ENCODE measurements around the gene FBH1.

GRCh38 chr10:5963071-5963470 lies 73.0 kb downstream of the FBH1 start:
- TF ChIP-seq, protein P1, sequence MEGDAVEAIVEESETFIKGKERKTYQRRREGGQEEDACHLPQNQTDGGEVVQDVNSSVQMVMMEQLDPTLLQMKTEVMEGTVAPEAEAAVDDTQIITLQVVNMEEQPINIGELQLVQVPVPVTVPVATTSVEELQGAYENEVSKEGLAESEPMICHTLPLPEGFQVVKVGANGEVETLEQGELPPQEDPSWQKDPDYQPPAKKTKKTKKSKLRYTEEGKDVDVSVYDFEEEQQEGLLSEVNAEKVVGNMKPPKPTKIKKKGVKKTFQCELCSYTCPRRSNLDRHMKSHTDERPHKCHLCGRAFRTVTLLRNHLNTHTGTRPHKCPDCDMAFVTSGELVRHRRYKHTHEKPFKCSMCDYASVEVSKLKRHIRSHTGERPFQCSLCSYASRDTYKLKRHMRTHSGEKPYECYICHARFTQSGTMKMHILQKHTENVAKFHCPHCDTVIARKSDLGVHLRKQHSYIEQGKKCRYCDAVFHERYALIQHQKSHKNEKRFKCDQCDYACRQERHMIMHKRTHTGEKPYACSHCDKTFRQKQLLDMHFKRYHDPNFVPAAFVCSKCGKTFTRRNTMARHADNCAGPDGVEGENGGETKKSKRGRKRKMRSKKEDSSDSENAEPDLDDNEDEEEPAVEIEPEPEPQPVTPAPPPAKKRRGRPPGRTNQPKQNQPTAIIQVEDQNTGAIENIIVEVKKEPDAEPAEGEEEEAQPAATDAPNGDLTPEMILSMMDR (IDR thresholded peaks at IDR 0.05; ENCODE audit: low read depth, low read length, missing input control): no peak
- no peak for TF ChIP-seq RAD21 (IDR thresholded peaks at IDR 0.05)
- TF ChIP-seq EGR1 (IDR thresholded peaks at IDR 0.05; ENCODE audit: low read depth in 2 of 2): no peak
- TF ChIP-seq ATF3 (IDR thresholded peaks at IDR 0.05): no peak
- no peak for TF ChIP-seq YY1 (IDR thresholded peaks at IDR 0.05)
- TF ChIP-seq ZBTB33 (IDR thresholded peaks at IDR 0.05): no peak
